Chondrocyte (in vitro differentiated cells): ENCODE measurements around the gene MYBL2. TPM values are rescaled to one million over a fixed set of nuclear protein-coding genes. Genes with fewer than 3 reads are reported as not detected.
A peak's percentile ranks its signal among the peaks of the same experiment; 100 is the strongest.

Experiments
- DNase-seq: peaks from one replicate; pipeline ENCODE4 v3.0.0; 2021; ENCODE audit warnings: mixed read lengths, low spot score
- H3K27ac Mint-ChIP-seq: one replicate; pipeline ENCODE4 v1.8.0; 2021; ENCODE audit warnings: mild to moderate bottlenecking, moderate library complexity, mixed read lengths; ENCODE audit not compliant: unreplicated experiment
- H3K27me3 Mint-ChIP-seq: 2 replicates; pipeline ENCODE4 v1.8.0; 2021; ENCODE audit warnings: low read depth, mixed read lengths
- H3K36me3 Mint-ChIP-seq: 2 replicates; pipeline ENCODE4 v1.8.0; 2021; ENCODE audit warnings: low read depth, mixed read lengths
- H3K4me1 Mint-ChIP-seq: 2 replicates; pipeline ENCODE4 v1.8.0; 2021; ENCODE audit warnings: low read depth, mild to moderate bottlenecking, mixed read lengths
- H3K4me3 Mint-ChIP-seq: one replicate; pipeline ENCODE4 v1.8.0; 2021; ENCODE audit warnings: mild to moderate bottlenecking, moderate library complexity, mixed read lengths; ENCODE audit not compliant: unreplicated experiment
- H3K9me3 Mint-ChIP-seq: 2 replicates; pipeline ENCODE4 v1.8.0; 2021; ENCODE audit warnings: low read depth, mixed read lengths
- CTCF ChIP-seq: fragments of 200-600 bp; sonication (generic); IDR thresholded peaks from 2 replicates; pipeline ENCODE4 v1.5.0; 2021; ENCODE audit warnings: antibody characterized with exemption, mild to moderate bottlenecking, moderate library complexity
- total RNA-seq: library from RNA; stranded (reverse); gene quantifications from 3 replicates; pipeline ENCODE4 v1.2.1, GENCODE V29; 2021

MYBL2 gene
- total RNA-seq, 1 donor from 2014 or later = 16.8 TPM

- Mint-ChIP-seq H3K27me3 (peaks cover 2% of the 10 kb centered on the region), H3K27ac (no peak overlapping the region), H3K4me1 (peaks cover 8% of the 10 kb centered on the region), H3K36me3 (peaks cover 2% of the 10 kb centered on the region), H3K4me3 (no peak overlapping the region), H3K9me3 (no peaks in the 10 kb centered on the region)
- DNase-seq = no peak
- TF ChIP-seq CTCF = no peak
Measured at GRCh38 chr20:43669332-43669731, 2.4 kb downstream of the MYBL2 start.

DNA sequence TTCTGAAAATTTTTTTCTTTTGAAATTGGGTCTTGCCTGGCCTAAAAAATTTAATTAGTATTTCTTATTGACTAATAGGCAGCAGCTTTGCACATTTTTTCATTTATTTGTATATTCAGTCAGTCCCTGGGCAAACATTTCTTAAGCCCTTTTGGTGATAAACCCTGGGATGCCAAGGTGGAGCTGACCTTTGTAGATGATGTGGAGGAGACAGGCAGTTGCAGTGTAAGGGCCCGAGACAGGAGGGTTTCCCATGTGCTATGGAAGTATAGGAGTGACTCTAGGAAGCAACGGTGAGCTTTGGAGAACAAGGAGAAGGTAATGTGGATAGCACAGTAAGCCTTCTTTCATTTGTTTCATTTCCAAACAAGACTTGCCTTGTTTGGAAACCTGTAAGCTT is 3.5 kb downstream of the MYBL2 start:
- TF ChIP-seq CTCF = no peak
- Mint-ChIP-seq H3K36me3 (peaks cover 2% of the 10 kb centered on the region), H3K9me3 (no peaks in the 10 kb centered on the region), H3K4me3 (no peak overlapping the region), H3K27me3 (peaks cover 2% of the 10 kb centered on the region), H3K4me1 (peaks cover 8% of the 10 kb centered on the region), H3K27ac (no peak overlapping the region)
- no peak for DNase-seq

DNA sequence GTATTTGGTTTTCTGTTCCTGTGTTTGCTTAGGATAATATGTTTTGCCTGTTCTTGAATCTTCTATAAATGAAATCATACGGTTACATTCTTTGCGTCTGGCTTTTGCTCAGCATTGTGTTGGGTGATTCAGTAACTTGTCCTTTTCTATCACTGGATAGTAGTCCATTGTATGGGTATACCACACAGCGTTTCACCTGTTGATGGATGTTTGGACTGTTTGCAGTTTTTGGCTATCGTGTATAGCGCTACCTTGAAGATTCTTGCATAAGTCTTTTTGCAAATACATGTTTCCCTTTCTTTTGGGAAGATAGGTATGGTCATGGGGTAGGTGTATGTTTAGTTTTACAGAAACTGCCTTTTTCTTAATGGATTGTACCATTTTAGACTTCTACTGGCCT is 9.5 kb downstream of the MYBL2 start:
- H3K36me3 Mint-ChIP-seq = peaks cover 4% of the 10 kb centered on the region
- no peak overlapping the region for H3K4me3 Mint-ChIP-seq
- no peaks in the 10 kb centered on the region for H3K9me3 Mint-ChIP-seq
- H3K27me3 Mint-ChIP-seq = no peaks in the 10 kb centered on the region
- TF ChIP-seq CTCF = no peak
- no peak overlapping the region for H3K27ac Mint-ChIP-seq
- no peaks in the 10 kb centered on the region for H3K4me1 Mint-ChIP-seq
- DNase-seq = no peak

DNA sequence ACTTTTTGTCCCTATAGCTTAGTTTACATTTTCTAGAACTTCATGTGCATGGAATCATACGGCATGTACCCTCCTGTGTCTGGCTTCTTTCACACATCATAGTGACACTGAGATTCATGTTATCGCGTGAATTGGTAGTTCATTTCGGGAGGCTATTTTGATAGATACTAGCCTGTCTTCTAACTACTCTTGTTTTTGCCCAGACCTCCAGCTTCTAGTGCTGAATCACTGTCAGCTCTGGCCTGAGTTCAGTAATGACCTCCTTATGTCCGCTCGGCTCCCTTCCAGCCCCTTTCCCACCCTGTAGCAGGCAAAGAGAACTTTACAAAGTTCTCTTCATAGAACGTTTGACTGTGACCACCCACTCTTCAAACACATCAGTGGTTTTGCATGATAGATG is 14.1 kb downstream of the MYBL2 start:
- no peaks in the 10 kb centered on the region for H3K4me1 Mint-ChIP-seq
- no peak overlapping the region for H3K27ac Mint-ChIP-seq
- DNase-seq = no peak
- no peaks in the 10 kb centered on the region for H3K9me3 Mint-ChIP-seq
- no peak for TF ChIP-seq CTCF
- peaks cover 2% of the 10 kb centered on the region for H3K36me3 Mint-ChIP-seq
- H3K4me3 Mint-ChIP-seq = no peak overlapping the region
- H3K27me3 Mint-ChIP-seq = no peaks in the 10 kb centered on the region

- Mint-ChIP-seq H3K27ac (no peak overlapping the region), H3K9me3 (no peaks in the 10 kb centered on the region), H3K36me3 (no peaks in the 10 kb centered on the region), H3K4me1 (no peaks in the 10 kb centered on the region), H3K4me3 (no peak overlapping the region), H3K27me3 (no peaks in the 10 kb centered on the region)
- no peak for DNase-seq
- TF ChIP-seq CTCF = peak; percentile 10
Measured at GRCh38 chr20:43681468-43681942, 14.6 kb downstream of the MYBL2 start.
